ENCODE results near the gene ETNPPL.

- no peak for TF ChIP-seq CTCF (conservative IDR thresholded peaks at IDR 0.05; ENCODE audit: low read depth, low read length)
- TF ChIP-seq EZH2 (IDR thresholded peaks at IDR 0.05; ENCODE audit: borderline replicate concordance, low read depth, low read length, poor library complexity, severe bottlenecking), result no peak
These were observed 30.6 kb upstream of the ETNPPL start for GRCh38 chr4:108793415-108793814.
